ENCODE data around the gene PGF.

DNA sequence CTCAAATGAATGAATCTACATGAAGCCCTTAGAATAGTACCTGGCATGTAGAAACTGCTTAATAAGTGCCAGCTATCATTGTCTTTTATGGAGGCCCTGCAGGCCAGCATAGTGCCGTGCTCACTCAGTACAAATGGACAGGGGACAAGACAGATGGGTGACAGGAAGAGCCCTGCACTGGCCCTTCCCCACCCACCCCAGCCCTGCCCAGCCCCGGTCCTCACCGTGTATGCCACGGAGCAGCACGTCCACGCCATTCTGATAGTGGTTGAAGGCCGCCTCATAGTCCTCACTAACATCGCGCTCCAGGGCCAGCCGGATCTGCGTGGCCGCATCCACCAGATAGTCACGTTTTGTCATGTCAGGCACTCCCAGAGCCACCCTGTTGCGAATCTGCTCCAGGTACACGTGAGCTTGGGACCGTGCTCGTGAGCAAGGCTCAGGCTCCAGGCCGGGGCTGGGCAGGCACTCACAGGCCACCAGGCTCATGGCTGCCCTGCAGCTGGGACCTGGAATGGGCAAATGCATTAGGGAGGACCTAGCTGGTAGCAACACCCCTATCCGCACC lies 34.3 kb downstream of the PGF start:
- TF ChIP-seq, protein P1, sequence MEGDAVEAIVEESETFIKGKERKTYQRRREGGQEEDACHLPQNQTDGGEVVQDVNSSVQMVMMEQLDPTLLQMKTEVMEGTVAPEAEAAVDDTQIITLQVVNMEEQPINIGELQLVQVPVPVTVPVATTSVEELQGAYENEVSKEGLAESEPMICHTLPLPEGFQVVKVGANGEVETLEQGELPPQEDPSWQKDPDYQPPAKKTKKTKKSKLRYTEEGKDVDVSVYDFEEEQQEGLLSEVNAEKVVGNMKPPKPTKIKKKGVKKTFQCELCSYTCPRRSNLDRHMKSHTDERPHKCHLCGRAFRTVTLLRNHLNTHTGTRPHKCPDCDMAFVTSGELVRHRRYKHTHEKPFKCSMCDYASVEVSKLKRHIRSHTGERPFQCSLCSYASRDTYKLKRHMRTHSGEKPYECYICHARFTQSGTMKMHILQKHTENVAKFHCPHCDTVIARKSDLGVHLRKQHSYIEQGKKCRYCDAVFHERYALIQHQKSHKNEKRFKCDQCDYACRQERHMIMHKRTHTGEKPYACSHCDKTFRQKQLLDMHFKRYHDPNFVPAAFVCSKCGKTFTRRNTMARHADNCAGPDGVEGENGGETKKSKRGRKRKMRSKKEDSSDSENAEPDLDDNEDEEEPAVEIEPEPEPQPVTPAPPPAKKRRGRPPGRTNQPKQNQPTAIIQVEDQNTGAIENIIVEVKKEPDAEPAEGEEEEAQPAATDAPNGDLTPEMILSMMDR (tag by site-specific recombination; IDR thresholded peaks at IDR 0.05): no peak
- TF ChIP-seq ZNF660 (tag by site-specific recombination; IDR thresholded peaks at IDR 0.05) (no peak), ZNF311 (tag by site-specific recombination; IDR thresholded peaks at IDR 0.05; ENCODE audit: borderline replicate concordance) (no peak)
